HG03558 (cell line): ENCODE data around the gene FABP3.
"Not testable (repeated sequence)": the region's sequence is repeated elsewhere in the genome, so short reads cannot be mapped to it uniquely, and the experiment has no call there.

ENCODE experiments used
- ATAC-seq: cut with Tn5 transposase; IDR thresholded peaks from one replicate; pipeline ENCODE4 v1.9.1; 2021; ENCODE audit warnings: moderate number of reproducible peaks; ENCODE audit not compliant: unreplicated experiment; ENCODE audit errors: extremely low read depth

The FABP3 gene

GRCh38 chr1:31400393-31400792 is 27.5 kb upstream of the FABP3 start:
- ATAC-seq: no peak

- no peak for ATAC-seq
These were observed 27.1 kb upstream of the FABP3 start for GRCh38 chr1:31399976-31400375.

- ATAC-seq: no peak
These were observed 25.4 kb upstream of the FABP3 start for GRCh38 chr1:31398246-31398645.

GRCh38 chr1:31397360-31398095 is 24.7 kb upstream of the FABP3 start:
- ATAC-seq: no peak

- ATAC-seq: no peak
These were observed 23.9 kb upstream of the FABP3 start for GRCh38 chr1:31396633-31397351.

DNA sequence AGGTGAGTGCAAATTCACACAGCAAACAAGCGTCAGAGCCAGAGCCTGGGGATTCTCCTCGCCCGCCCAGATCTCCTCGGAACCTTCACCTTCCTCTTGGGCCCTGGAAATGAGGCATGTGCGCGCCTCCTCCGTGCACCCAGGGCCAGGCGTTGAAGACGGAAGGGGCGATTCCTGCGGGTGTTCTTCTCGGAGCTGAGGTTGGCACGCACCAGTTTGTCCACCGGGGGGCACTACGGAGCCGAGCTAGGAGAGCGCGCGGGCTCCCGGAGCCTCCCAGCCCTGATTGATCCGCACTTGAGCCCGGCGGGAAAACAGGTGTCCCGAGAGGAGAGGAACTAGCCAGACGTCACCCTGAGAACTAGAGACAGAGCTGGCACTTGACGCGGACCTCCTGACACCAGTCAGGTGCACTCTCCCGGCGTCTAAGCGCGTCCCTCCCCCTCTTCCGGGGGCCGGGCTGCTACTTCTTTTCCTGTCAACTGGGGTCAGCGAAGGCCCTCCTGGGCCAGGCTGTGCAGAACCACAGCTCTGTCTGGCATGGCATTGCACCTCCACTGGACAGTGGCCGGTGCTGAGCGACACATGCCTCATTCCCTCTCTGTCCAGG is 21.8 kb upstream of the FABP3 start:
- no peak for ATAC-seq

DNA sequence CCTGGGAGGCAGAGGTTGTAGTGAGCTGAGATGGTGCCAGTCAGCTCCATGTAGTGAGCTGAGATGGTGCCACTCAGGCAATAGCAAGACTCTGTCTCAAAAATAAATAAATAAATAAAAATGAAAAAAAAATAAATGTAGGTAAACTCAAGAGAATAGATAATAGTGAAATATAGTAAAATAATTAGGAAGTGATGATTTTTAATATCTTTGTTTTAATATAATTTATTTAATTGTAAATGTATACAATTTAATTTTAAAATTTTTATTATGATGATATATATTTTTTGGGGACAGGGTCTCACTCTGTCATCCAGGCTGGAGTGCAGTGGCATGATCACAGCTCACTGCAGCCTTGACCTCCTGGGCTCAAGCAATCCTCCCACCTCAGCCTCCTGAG is 20.6 kb upstream of the FABP3 start:
- no peak for ATAC-seq

DNA sequence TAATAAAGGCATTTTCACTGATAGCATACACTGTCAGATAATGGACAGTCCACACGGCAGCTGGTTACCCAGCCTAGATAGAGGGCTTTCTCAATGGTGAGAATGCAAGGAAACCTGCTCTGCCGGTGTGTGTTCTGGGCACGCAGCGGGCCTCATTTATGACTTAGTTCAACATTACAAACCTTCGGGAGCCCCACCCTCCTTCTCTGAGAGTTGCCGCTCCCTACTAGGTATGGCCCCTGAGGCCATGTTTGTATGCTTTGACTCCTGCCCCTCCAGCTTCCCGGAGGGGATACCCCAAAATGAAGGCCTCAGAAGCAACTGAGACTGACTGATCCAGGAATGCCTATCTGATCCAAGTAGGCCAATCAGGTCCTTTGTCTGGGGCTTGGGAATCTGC is 17.2 kb upstream of the FABP3 start:
- ATAC-seq: no peak

DNA sequence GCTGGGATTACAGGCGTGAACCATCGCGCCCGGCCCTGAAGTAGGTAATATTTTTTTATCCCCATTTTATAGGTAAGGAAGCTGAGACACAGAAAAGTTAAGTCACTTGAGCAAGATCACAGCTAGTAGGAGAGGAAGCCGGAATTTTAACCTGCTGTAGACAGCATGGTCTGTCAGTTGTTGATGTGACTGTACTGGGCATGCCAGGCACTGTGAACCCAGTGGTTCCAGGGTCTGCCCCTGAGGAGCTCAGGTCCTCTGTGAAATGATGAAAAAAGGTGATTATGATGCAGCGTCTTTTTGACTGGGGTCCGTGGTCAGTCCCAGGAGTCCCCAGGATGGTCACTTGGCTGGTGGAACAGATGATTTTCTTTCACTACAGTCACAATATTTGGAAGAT is 16.7 kb upstream of the FABP3 start:
- no peak for ATAC-seq

- ATAC-seq: no peak
These were observed 14.7 kb upstream of the FABP3 start for GRCh38 chr1:31387612-31388011.

- ATAC-seq: not testable (repeated sequence)
These were observed 13.8 kb upstream of the FABP3 start for GRCh38 chr1:31386576-31387243.

DNA sequence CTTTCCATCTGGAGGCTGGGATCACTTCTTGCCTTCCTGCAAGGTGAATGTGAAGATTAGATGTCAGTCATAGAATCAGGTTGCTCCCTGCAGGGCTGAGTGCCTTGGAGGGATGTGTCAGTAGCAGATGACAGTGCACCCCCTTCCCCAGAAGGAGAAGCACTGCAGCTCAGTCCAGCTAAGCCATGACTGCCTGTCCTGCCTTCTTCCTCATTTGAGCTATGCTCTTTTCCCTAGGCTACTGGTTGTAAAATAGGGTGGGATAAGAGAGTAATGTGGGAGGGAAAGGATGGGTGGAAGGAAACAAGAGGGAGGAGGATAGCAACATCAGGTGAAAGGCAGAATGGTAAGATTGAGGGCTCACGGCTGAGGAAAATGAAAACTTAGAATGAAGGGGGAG is 11.1 kb upstream of the FABP3 start:
- no peak for ATAC-seq

GRCh38 chr1:31382379-31382989 is 9.6 kb upstream of the FABP3 start:
- no peak for ATAC-seq

DNA sequence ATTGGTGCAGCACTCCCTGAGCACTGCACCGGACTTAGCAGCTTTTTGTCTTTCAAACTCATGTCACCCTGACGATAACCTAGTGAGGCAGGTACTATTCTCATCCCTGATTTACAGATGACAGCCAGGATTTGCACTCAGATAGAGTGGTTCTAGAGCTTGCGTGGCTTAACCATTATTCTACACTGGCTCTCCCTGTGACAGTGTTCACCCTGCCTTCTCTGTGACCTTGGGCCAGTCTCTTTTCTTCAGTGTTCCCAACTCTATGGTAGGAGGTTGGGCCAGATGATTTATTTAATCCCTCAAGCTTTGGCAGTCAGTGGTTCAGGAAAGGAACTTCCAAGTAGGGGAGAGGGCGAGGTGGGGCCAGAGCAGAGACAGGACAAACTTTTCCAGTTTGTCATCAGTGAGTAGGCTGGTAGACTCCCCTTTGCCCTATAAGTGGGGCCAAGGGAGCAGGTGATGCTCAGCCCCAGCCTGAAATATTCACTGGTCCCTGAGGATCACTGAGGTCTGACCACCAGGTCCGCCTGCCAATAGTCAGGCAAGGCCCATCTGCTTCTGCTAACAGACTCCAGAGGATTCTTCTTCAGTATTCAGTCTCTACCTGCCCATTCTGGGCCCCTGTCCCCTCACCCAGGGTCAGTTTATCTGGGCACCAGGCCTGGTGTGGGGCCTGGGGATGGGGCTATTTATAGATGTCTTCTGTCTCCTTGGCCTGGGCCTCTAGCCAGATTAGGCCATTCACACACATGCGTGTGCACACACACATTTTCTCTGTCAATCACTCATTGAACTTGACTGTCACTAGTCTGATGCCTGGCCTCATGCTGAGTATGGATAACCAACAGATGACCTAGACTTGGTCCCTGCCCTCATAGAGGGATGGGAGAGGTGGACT is 8.8 kb upstream of the FABP3 start:
- no peak for ATAC-seq

GRCh38 chr1:31380181-31380580 is 7.3 kb upstream of the FABP3 start:
- ATAC-seq: no peak

DNA sequence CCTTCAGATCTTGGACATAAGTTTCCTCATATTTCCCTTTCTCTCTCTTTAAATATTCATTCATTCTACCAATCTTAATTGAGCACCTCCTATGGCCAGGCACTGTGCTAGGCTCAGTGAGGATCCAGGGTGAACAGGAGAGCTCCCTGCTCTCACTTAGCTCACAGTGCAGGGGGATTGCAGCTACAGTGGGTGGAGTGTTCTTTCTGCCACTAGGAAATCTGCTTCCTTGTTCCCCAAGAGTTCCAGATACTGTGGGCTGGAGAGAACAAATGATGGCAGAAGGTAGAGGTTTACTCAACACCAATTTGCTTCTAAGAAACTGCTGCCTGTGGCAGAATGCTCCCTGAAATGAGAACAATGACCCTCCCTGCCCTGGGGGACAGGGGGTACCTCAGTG is 5.1 kb upstream of the FABP3 start:
- ATAC-seq: no peak

DNA sequence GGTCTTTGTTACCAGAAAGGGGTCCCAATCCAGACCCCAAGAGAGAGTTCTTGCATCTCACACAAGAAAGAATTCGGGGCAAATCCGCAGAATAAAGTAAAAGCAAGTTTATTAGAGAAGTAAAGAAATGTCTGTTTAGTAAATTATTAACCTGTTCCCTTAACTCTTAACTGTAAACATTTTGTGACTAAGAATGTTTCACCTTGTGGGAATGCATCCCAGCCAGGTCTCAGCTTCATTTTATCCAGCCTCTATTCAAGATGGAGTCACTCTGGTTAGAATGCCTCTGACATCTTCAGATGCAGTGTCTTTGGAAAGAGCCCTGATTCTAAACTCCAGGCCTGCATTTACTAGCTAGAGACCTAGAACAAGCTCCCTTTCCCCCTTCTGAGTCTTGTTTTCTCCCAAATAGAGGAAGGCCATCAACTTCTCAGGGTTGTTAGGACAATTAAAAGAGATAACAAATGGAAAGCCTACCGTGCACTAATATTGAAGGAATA is 4.5 kb upstream of the FABP3 start:
- no peak for ATAC-seq

GRCh38 chr1:31376375-31377134 is 3.7 kb upstream of the FABP3 start:
- ATAC-seq: no peak
